LNCaP clone FGC (cell line): ENCODE data around the gene TMEM140.

Source experiments
- DNase-seq: peaks from one replicate; pipeline ENCODE4 v3.0.0-alpha.2; 2011; ENCODE audit warnings: low read depth
- H3K4me3 ChIP-seq: 2 replicates; pipeline ENCODE4 v1.5.1; 2011; ENCODE audit warnings: mild to moderate bottlenecking, low read depth, low read length, control low read depth
- CTCF ChIP-seq: IDR thresholded peaks from 2 replicates; pipeline ENCODE4 v1.5.1; 2012; ENCODE audit warnings: mild to moderate bottlenecking; ENCODE audit not compliant: control insufficient read depth, insufficient read depth; ENCODE audit errors: extremely low read depth

TMEM140 gene

GRCh38 chr7:135215180-135215579, 67.3 kb downstream of the TMEM140 start:
- no peak overlapping the region for H3K4me3 ChIP-seq
- TF ChIP-seq CTCF: no peak
- no peak for DNase-seq

GRCh38 chr7:135215698-135216097, 67.8 kb downstream of the TMEM140 start:
- H3K4me3 ChIP-seq: no peak overlapping the region
- no peak for TF ChIP-seq CTCF
- DNase-seq: no peak
